MCF 10A (cell line): Measurements from ENCODE around the gene SDR39U1. TPM values are rescaled to one million over a fixed set of nuclear protein-coding genes. Genes with fewer than 3 reads are reported as not detected.

ENCODE experiments used
- BruUV-seq: library from RNA; stranded (reverse); fragments of 400-500 nt; replicated peaks from 2 replicates; lab custom pipeline; 2021; lab: Mats Ljungman, UMichigan
- CTCF ChIA-PET: fragments of 300-600 bp; sonication (Branson Sonifier 250); formaldehyde crosslinking; extraction: SDS; loops from one replicate; lab custom pipeline; 2021; ENCODE audit warnings: antibody characterized with exemption, inconsistent platforms; lab: Yijun Ruan, JAX
- POLR2A ChIA-PET: fragments of 300-600, 350-650 bp; sonication (Branson Sonifier 250); formaldehyde crosslinking; extraction: SDS; loops from one replicate; lab custom pipeline; 2020; ENCODE audit warnings: antibody characterized with exemption, inconsistent platforms; lab: Yijun Ruan, JAX
- DNase-seq: peaks from one replicate; pipeline ENCODE4 v3.0.0-alpha.2; 2018; ENCODE audit not compliant: unreplicated experiment
- H3K27ac Mint-ChIP-seq: one replicate; pipeline ENCODE4 v1.8.0; 2022; ENCODE audit warnings: mild to moderate bottlenecking, low read depth, mixed read lengths; ENCODE audit not compliant: unreplicated experiment
- H3K27me3 Mint-ChIP-seq: one replicate; pipeline ENCODE4 v1.8.0; 2022; ENCODE audit warnings: mixed read lengths; ENCODE audit not compliant: insufficient read depth, unreplicated experiment
- H3K36me3 Mint-ChIP-seq: one replicate; pipeline ENCODE4 v1.8.0; 2022; ENCODE audit warnings: mild to moderate bottlenecking, moderate library complexity, mixed read lengths; ENCODE audit not compliant: insufficient read depth, unreplicated experiment
- H3K4me1 Mint-ChIP-seq: one replicate; pipeline ENCODE4 v1.8.0; 2022; ENCODE audit warnings: mixed read lengths; ENCODE audit not compliant: insufficient read depth, unreplicated experiment
- H3K4me3 Mint-ChIP-seq: one replicate; pipeline ENCODE4 v1.8.0; 2022; ENCODE audit warnings: mild to moderate bottlenecking, moderate library complexity, mixed read lengths; ENCODE audit not compliant: unreplicated experiment
- H3K9me3 Mint-ChIP-seq: one replicate; pipeline ENCODE4 v1.8.0; 2022; ENCODE audit warnings: mixed read lengths; ENCODE audit not compliant: unreplicated experiment
- CTCF ChIP-seq: fragments of 200-600 bp; IDR thresholded peaks from one replicate; pipeline ENCODE4 v1.8.0; 2022; ENCODE audit warnings: antibody characterized with exemption, mild to moderate bottlenecking; ENCODE audit not compliant: unreplicated experiment
- intact Hi-C: fragments of 100-400 bp; cut with micrococcal nuclease; formaldehyde crosslinking; loops from 2 replicates; pipeline ENCODE4 v1.14.1; 2022
- total RNA-seq: library from RNA; stranded (reverse); gene quantifications from 2 replicates; pipeline ENCODE4 v1.2.3, GENCODE V29; 2022

The SDR39U1 gene
- total RNA-seq, 1 experiment from 2014 or later, result 58.7 TPM

- DNase-seq, result no peak
- TF ChIP-seq CTCF, result no peak
- no TSS peak for BruUV-seq
- peak overlapping the region; percentile 49 for H3K27ac Mint-ChIP-seq
- no peak overlapping the region for H3K4me3 Mint-ChIP-seq
- ChIA-PET CTCF (interaction anchor here (0.6 to 5.5 kb wide), 6 partner anchors 9 to 1841 kb away, joined by 3 to 64 read pairs (median 16); partner anchors contain the start of genes ADCY4, CIDEB and KHNYN), POLR2A (interaction anchor here (0.5 to 4.8 kb wide), 3 partner anchors 9 to 236 kb away, joined by 3 to 47 read pairs (median 3); partner anchors contain the start of genes CBLN3, KHNYN and LTB4R2)
- no peaks in the 10 kb centered on the region for H3K27me3 Mint-ChIP-seq
- H3K36me3 Mint-ChIP-seq, result peaks cover 64% of the 10 kb centered on the region
- intact Hi-C loops, result no loop called here
- peaks cover 8% of the 10 kb centered on the region for H3K4me1 Mint-ChIP-seq
- H3K9me3 Mint-ChIP-seq, result no peaks in the 10 kb centered on the region
These were observed 2.6 kb downstream of the SDR39U1 start for GRCh38 chr14:24439830-24440605.

- Mint-ChIP-seq H3K27ac (no peak overlapping the region), H3K36me3 (peaks cover 72% of the 10 kb centered on the region), H3K27me3 (no peaks in the 10 kb centered on the region), H3K9me3 (no peaks in the 10 kb centered on the region), H3K4me1 (peaks cover 8% of the 10 kb centered on the region), H3K4me3 (no peak overlapping the region)
- intact Hi-C loops, result no loop called here
- ChIA-PET CTCF (interaction anchor here (0.6 to 5.5 kb wide), 5 partner anchors 8 to 1840 kb away, joined by 3 to 64 read pairs (median 25); partner anchors contain the start of genes ADCY4, CIDEB and KHNYN), POLR2A (interaction anchor here (4.8 kb wide), 1 partner anchor 8 kb away, joined by 47 read pairs; the partner anchor contains the start of genes CBLN3 and KHNYN)
- no peak for TF ChIP-seq CTCF
- no peak for DNase-seq
- BruUV-seq, result no TSS peak
These were observed 3.3 kb downstream of the SDR39U1 start for GRCh38 chr14:24439257-24439656.

GRCh38 chr14:24438223-24439097, 4.1 kb downstream of the SDR39U1 start:
- intact Hi-C loops, result no loop called here
- no peak for DNase-seq
- ChIA-PET POLR2A (interaction anchor here (3.0 kb wide), 1 partner anchor 105 kb away, joined by 18 read pairs; no protein-coding TSS in a partner anchor), CTCF (interaction anchor here (1.8 to 12.0 kb wide), 14 partner anchors 7 to 196 kb away, joined by 5 to 626 read pairs (median 25); partner anchors contain the start of genes ADCY4, CIDEB, KHNYN and LTB4R)
- no peak overlapping the region for H3K4me3 Mint-ChIP-seq
- H3K4me1 Mint-ChIP-seq, result peaks cover 8% of the 10 kb centered on the region
- no TSS peak for BruUV-seq
- peaks cover 80% of the 10 kb centered on the region for H3K36me3 Mint-ChIP-seq
- no peaks in the 10 kb centered on the region for H3K9me3 Mint-ChIP-seq
- TF ChIP-seq CTCF, result no peak
- H3K27me3 Mint-ChIP-seq, result no peaks in the 10 kb centered on the region
- no peak overlapping the region for H3K27ac Mint-ChIP-seq
